Renal cortex interstitium (tissue), 11 donors: Measurements from ENCODE around the gene FHOD3. TPM values are rescaled to one million over a fixed set of nuclear protein-coding genes. Genes with fewer than 3 reads are reported as not detected.

Experiments
- DNase-seq, 11 donors: peaks; one replicate each; pipeline ENCODE4 v3.0.0-alpha.2; 2013; ENCODE audit warnings: low read depth in 9 of 11, low spot score in 4 of 11; ENCODE audit errors: extremely low read depth in 1 of 11
- polyA plus RNA-seq, 3 donors: library from polyadenylated mRNA; unstranded; fragments of 120-200 nt; gene quantifications; one replicate each; pipeline ENCODE4 v1.2.1, GENCODE V29; 2013; ENCODE audit not compliant: insufficient read length in 3 of 3

FHOD3 gene
- polyA plus RNA-seq, 3 donors = 35.3 to 48.8 (median 40.1) TPM

DNA sequence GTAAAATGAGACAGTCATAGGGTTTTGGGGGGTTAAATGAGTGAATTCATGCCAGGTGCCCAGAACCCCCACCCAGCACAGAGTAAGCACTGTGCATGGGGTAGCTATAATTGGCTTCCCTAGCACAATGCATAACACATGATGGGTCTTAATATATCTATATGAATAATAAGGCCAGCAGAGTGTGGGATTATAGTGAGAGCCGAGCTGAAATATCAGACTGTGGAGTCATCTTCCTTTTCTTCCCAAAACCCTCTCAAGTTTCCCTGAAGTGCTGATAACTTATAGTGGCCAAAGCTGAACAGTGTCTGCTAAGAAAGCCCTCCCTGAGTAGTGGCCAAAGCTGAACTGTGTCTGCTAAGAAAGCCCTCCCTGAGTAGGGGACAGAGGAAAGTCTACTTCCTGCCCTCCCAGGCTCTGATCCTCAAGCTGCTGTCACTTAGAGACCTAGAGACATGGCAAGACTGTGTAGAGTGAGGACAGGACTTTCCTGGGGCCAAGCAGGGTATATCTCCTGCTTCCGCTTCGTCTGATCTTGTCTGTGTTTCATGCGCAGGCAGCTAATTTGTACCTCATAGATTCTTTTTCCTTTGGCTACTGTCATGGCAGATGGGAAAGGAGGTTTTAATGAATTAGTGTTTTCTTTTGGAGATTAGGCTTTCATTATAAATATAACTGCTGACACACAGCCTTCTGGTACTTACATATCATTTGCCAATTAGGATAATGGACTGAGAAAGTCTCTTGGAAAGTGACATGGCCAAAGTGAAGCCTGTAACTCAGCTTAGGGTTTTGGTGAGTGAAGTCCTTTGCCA lies 94.9 kb downstream of the FHOD3 start:
- DNase-seq = no peak

DNA sequence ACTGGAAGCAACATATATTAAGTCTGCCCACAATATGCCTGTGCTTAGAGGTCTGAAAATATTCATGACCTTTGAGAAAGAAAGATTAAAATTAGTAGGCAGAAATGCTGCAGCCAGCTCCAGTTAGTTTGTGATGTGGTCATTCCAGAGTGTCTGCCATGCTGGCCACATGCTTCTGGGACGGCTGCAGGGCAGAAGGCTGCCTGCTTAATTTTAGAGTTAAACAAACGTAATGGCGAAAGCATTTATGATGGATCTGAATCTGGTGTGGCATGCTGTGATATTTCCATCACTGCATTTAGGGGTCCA lies 95.4 kb downstream of the FHOD3 start:
- no peak for DNase-seq

DNA sequence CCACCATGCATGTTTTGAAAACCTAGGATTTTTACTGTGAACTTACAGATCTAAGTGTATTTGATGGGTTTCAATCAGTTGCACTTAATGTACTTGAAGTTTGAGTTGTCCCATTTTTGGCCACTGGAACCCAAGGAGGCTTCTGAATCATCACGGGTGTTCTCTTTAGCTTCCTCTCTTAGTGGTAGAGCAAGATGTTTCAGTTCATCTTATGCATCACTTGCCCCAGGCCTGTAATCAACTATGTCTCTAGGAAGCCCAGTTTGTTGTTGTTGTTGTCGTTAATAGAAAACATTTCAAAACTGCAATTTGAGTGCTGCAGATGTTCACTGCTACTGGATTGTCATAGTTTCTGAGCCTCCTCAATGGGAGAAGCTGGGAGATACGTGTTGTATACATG lies 97.0 kb downstream of the FHOD3 start:
- DNase-seq = no peak

DNA sequence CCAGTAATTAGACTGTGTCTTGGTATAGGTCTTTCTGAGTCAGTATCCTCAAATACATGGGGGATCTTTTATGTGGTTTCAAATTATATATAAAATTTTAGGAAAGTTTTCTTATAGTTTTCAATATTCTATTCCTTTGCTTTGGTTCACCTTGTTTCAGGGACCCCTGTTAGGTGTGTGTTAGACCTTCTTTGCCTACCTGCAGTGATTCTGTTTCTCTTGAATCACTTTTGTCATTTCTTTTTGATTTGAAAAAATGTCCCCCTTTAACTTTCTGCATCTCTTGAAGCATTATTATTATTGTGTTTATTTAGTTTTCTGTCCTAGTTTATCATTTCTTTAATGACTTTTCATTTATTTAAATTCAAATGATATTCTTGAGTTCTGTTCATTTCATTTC lies 98.7 kb downstream of the FHOD3 start:
- DNase-seq = no peak

DNA sequence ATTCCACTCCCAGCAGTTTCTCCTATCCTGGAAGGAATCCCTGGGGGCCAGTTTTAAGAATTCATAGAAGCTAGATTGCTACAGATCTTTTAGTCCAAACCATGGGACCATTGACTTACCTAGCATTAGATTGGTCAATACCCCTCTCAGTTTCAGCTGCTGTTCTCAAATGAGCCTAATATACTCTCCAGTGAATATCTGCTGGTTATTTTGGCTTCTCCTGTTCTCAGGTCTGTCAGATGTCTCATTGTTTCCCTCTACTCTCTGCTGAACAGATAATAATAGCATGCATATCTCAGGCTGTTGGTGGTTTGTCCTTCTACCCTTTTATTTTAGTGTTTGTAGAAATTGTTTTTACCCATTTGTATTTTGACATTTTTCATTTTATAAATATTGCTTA lies 99.5 kb downstream of the FHOD3 start:
- no peak for DNase-seq

DNA sequence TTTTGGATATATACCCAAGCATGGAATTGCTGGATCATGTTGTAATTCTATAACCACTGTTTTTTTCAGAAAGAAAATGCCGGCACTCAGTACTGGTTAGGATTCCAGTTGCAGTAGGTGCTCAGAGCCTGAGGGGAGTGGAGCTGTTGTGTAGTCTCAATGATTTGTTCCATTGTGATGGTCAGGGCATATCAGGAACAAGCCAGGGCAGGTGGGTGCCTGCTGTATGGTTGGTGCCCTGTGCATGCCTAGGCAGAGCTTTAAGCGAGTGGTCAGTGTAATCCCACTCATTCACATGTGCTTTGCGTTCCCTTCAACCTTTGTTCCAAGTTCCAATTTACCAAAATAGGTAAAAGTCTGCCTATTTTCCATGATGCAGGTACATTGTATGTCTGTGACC lies 100.9 kb downstream of the FHOD3 start:
- DNase-seq = no peak

GRCh38 chr18:36399055-36399454 lies 101.5 kb downstream of the FHOD3 start:
- no peak for DNase-seq

GRCh38 chr18:36401462-36401861 lies 103.9 kb downstream of the FHOD3 start:
- DNase-seq = no peak

DNA sequence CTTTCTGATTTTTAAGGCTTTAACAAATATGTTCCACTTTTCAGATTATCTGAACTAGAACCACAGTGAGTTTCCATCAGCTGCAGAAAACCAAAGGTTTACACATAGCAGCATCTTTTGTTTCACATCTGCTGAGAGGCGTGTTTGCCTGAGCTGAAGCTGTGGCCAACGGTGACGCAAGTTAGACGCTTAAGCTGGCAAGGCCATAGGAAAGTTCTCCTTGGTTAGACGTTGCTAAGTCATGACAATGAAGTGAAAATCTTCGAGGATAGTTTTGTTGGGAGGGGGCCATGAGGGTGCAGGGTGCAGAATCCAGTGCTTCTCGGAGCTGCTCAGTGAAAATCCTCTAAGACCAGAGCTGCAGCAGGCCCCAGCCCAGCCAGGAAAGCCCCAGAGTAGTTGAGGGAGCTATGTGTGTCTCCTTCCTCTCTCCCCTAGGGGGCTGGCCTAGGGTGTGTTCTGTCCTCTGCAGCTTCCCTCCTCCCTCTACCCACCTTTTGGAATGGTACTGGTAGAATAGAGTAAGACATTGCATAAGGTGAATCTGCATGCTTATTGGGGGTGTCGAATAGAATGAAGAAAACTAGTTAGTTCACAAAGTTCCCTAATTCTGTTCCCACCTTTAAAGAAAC lies 105.4 kb downstream of the FHOD3 start:
- DNase-seq = no peak

DNA sequence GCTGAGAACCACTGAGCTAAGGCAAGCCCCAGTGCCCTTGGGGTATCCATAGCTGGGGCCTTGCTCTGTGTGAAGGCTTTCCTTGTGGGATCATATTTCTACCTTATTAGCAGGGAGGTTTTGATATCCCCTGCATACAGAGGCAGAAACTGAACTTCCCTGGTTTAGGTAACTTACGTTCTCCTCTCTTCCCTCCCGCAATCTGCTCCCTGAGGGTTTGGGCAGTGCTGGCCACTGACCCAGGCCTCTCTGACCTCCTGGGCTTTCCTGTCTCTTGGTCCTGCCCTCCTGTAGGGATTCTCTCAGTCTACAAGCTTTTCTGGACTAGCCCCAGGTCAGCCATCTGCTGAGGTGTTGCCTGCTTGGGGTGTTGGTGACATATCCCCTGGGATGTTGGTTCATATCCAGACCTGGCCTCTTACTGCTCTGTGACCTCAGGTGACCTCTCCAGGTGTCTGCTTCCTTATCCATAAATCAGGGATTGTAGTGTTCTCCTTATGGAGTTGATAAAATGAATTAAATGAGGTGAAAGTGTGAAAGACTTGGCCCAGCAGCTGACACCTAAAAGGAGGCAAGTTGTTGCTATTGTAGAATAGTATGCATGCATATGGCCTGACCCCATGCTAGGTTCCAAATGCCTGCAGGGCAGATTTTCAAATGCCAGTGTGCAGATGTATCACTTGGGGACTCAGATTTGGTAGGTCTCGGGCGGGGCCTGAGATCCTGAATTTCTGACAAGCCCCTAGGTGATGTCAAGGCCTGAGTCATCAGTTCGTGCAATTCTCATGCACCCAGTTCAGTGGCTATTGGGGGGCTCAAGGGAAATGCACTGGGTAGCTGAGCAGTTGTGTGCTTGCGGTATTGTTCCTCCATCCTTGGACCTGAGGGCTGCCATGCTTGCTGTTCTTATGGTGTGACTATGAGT lies 106.6 kb downstream of the FHOD3 start:
- no peak for DNase-seq

DNA sequence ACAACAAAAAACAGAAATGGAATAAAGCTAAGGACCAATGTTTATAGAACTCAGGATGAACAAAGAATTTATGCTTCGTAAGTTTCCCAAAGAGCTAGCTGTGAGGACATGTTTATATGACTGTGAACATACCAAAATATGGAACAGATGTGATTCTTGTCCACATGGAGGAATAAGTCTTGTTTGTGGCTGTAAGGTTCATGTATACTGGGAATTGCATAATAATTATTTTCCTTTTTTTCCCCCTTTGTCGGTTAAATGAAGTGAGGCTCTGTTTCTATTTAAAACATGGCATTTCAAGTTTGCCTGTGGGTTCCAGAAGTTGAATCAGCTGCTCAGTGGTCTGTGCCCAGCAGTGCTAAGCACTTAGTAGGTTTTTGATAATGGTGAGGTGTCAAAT lies 108.1 kb downstream of the FHOD3 start:
- no peak for DNase-seq

- no peak for DNase-seq
Observed at GRCh38 chr18:36406805-36407204, 109.3 kb downstream of the FHOD3 start.

GRCh38 chr18:36408606-36409005 lies 111.1 kb downstream of the FHOD3 start:
- DNase-seq = no peak

DNA sequence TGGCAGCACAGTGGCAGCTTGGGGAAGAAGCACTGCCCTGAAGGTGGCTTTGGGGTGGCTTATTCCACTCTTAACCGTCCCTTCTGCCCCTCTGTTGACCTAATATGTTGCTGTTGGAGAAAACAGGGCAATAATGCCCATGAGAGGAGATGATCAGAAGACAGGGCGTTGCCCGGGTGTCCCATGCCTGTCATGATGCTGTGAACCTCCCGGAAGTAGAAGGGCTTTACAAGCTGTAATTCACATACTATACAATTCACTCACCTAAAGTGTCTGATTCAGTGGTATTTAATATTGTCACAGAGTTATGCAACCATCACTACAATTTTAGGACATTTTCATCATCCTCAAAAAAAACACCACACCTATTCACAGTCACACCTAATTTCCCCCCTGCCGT lies 112.3 kb downstream of the FHOD3 start:
- DNase-seq = no peak

GRCh38 chr18:36410346-36410745 lies 112.8 kb downstream of the FHOD3 start:
- no peak for DNase-seq

DNA sequence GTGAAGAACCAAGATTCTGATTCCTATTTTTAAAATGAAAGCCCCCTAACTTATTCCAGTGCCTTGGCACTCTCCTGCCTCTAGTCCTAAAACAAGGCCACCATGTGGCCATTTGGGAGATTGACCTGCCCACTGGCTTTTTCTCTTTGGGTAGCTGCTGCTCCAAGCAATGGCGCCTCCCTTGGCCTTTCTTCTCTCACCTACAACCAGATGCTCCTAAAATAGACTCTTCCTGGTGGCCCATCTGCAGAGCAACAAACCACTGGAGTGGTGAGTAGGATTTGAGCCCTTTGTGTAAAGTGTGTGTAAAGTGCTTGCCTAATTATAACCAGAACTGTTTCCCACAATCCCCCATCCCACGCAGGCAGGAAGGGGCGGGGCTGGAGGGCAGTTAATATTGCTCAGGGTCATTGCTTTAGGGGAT lies 114.2 kb downstream of the FHOD3 start:
- DNase-seq = no peak

GRCh38 chr18:36412778-36413177 lies 115.3 kb downstream of the FHOD3 start:
- no peak for DNase-seq

GRCh38 chr18:36415171-36415570 lies 117.7 kb downstream of the FHOD3 start:
- no peak for DNase-seq

- DNase-seq = no peak
Observed at GRCh38 chr18:36415625-36416024, 118.1 kb downstream of the FHOD3 start.
